Stomach smooth muscle (tissue), 2 donors: ENCODE measurements around the gene MDP1.
"Not testable (repeated sequence)": the region's sequence is repeated elsewhere in the genome, so short reads cannot be mapped to it uniquely, and the experiment has no call there.

Experiments used
- H3K27ac ChIP-seq: one replicate; pipeline ENCODE4 v1.7.0; 2013; ENCODE audit warnings: mild to moderate bottlenecking, low read length, inconsistent platforms
- H3K27me3 ChIP-seq, 2 donors: one replicate each; pipeline ENCODE4 v1.7.0; 2013; ENCODE audit warnings: low read length in 2 of 2; ENCODE audit not compliant: insufficient read depth in 2 of 2, control insufficient read depth in 1 of 2
- H3K36me3 ChIP-seq, 2 donors: one replicate each; pipeline ENCODE4 v1.7.0; 2013; ENCODE audit warnings: low read length in 2 of 2; ENCODE audit not compliant: control insufficient read depth in 2 of 2, insufficient read depth in 2 of 2
- H3K4me1 ChIP-seq: one replicate; pipeline ENCODE4 v1.7.0; 2013; ENCODE audit warnings: low read length; ENCODE audit not compliant: control insufficient read depth, insufficient read depth
- H3K4me3 ChIP-seq, 2 donors: one replicate each; pipeline ENCODE4 v1.7.0; 2013; ENCODE audit warnings: low read length in 2 of 2
- H3K9ac ChIP-seq, 2 donors: one replicate each; pipeline ENCODE4 v1.7.0; 2013; ENCODE audit warnings: low read length in 2 of 2, mild to moderate bottlenecking in 1 of 2
- H3K9me3 ChIP-seq, 2 donors: one replicate each; pipeline ENCODE4 v1.7.0; 2013; ENCODE audit warnings: low read length in 2 of 2; ENCODE audit not compliant: control insufficient read depth in 2 of 2
- donor health status: healthy.
- donor health status: Pancreatic carcinoma.

Gene MDP1

GRCh38 chr14:24207104-24207551, 8.7 kb downstream of the MDP1 start:
- H3K36me3 ChIP-seq: peaks cover 35 to 50% of the 10 kb centered on the region in 2 donors
- no peaks in the 10 kb centered on the region for H3K4me1 ChIP-seq
- H3K9ac ChIP-seq: no peak overlapping the region
- no peaks in the 10 kb centered on the region for H3K9me3 ChIP-seq
- no peak overlapping the region for H3K4me3 ChIP-seq
- H3K27ac ChIP-seq: no peak overlapping the region
- no peaks in the 10 kb centered on the region for H3K27me3 ChIP-seq

GRCh38 chr14:24206260-24207103, 9.4 kb downstream of the MDP1 start:
- Histone ChIP-seq H3K9me3 (no peaks in the 10 kb centered on the region), H3K4me3 (no peak overlapping the region), H3K27ac (no peak overlapping the region), H3K4me1 (no peaks in the 10 kb centered on the region), H3K36me3 (peaks cover 35 to 52% of the 10 kb centered on the region in 2 donors), H3K9ac (no peak overlapping the region), H3K27me3 (no peaks in the 10 kb centered on the region)

GRCh38 chr14:24204163-24205146, 11.4 kb downstream of the MDP1 start:
- Histone ChIP-seq H3K36me3 (peaks cover 20 to 36% of the 10 kb centered on the region in 2 donors), H3K4me3 (no peak overlapping the region), H3K9ac (no peak overlapping the region), H3K27ac (no peak overlapping the region), H3K27me3 (no peaks in the 10 kb centered on the region), H3K4me1 (no peaks in the 10 kb centered on the region), H3K9me3 (no peaks in the 10 kb centered on the region)

GRCh38 chr14:24203249-24203886, 12.5 kb downstream of the MDP1 start:
- not testable (repeated sequence) for H3K9ac ChIP-seq, H3K4me1 ChIP-seq, H3K27ac ChIP-seq, H3K4me3 ChIP-seq, H3K27me3 ChIP-seq, H3K9me3 ChIP-seq
- peaks cover 20 to 32% of the 10 kb centered on the region in 2 donors for H3K36me3 ChIP-seq

GRCh38 chr14:24202538-24202937, 13.3 kb downstream of the MDP1 start:
- H3K27ac ChIP-seq, H3K9me3 ChIP-seq, H3K4me3 ChIP-seq, H3K4me1 ChIP-seq, H3K27me3 ChIP-seq, H3K9ac ChIP-seq: not testable (repeated sequence)
- peaks cover 17 to 24% of the 10 kb centered on the region in 2 donors for H3K36me3 ChIP-seq

- H3K4me1 ChIP-seq: peaks cover 25% of the 10 kb centered on the region
- no peaks in the 10 kb centered on the region for H3K27me3 ChIP-seq
- no peak overlapping the region for H3K27ac ChIP-seq
- H3K36me3 ChIP-seq: peaks cover 3 to 6% of the 10 kb centered on the region in 2 donors
- no peak overlapping the region for H3K4me3 ChIP-seq
- peak overlapping the region in 1 of 2 donors; percentile 21 for H3K9ac ChIP-seq
- H3K9me3 ChIP-seq: no peaks in the 10 kb centered on the region
Observed at GRCh38 chr14:24198814-24199524, 16.9 kb downstream of the MDP1 start.

GRCh38 chr14:24197056-24197450, 18.8 kb downstream of the MDP1 start:
- Histone ChIP-seq H3K27me3 (no peaks in the 10 kb centered on the region), H3K4me1 (peaks cover 30% of the 10 kb centered on the region), H3K9me3 (no peaks in the 10 kb centered on the region), H3K27ac (no peak overlapping the region), H3K9ac (no peak overlapping the region), H3K36me3 (peaks cover 10 to 13% of the 10 kb centered on the region in 2 donors), H3K4me3 (no peak overlapping the region)

- peak overlapping the region; percentile 96 to 99 for H3K4me3 ChIP-seq
- peaks cover 10 to 14% of the 10 kb centered on the region in 2 donors for H3K36me3 ChIP-seq
- H3K9me3 ChIP-seq: no peaks in the 10 kb centered on the region
- H3K4me1 ChIP-seq: peaks cover 30% of the 10 kb centered on the region
- peak overlapping the region; percentile 96 to 99 for H3K9ac ChIP-seq
- H3K27me3 ChIP-seq: no peaks in the 10 kb centered on the region
- H3K27ac ChIP-seq: peak overlapping the region; percentile 96
Observed at GRCh38 chr14:24196071-24197055, 19.5 kb downstream of the MDP1 start.
